ENCODE results near the gene DENND10.
"Not testable (repeated sequence)": the region's sequence is repeated elsewhere in the genome, so short reads cannot be mapped to it uniquely, and the experiment has no call there.

DENND10 gene

GRCh38 chr10:119166564-119166963, 62.7 kb downstream of the DENND10 start:
- no peak for DNase-seq (ENCODE audit: low read depth in 2 of 2)

- no peak for DNase-seq (ENCODE audit: low read depth in 2 of 2)
These were observed 63.1 kb downstream of the DENND10 start for GRCh38 chr10:119167041-119167440.

- no peak for DNase-seq (ENCODE audit: low read depth in 2 of 2)
These were observed 70.2 kb downstream of the DENND10 start for GRCh38 chr10:119174109-119174508.

- DNase-seq (ENCODE audit: low read depth in 2 of 2): no peak
These were observed 72.3 kb downstream of the DENND10 start for GRCh38 chr10:119176166-119176565.

- no peak for DNase-seq (ENCODE audit: low read depth in 2 of 2)
These were observed 73.9 kb downstream of the DENND10 start for GRCh38 chr10:119177708-119178371.

- peak; percentile 86 to 87 for DNase-seq (ENCODE audit: low read depth in 2 of 2)
These were observed 74.6 kb downstream of the DENND10 start, which contains the start of gene PRDX3 for GRCh38 chr10:119178372-119179119. PRDX3 (minus strand) TSS chr10:119178812; CDS start chr10:119178790, 22 bp downstream.

- DNase-seq (ENCODE audit: low read depth in 2 of 2): not testable (repeated sequence)
These were observed 77.0 kb downstream of the DENND10 start for GRCh38 chr10:119180850-119181400.

- DNase-seq (ENCODE audit: low read depth in 2 of 2): no peak
These were observed 79.9 kb downstream of the DENND10 start for GRCh38 chr10:119183664-119184412.

Data from stimulated activated CD8-positive, alpha-beta memory T cell treated with anti-CD3 and anti-CD28 coated beads, Interleukin-15, amount 100 ng/mL, for 4 hours (primary cell).